Right lobe of liver (tissue), 6 donors: ENCODE data around the gene ZC2HC1B. TPM values are rescaled to one million over a fixed set of nuclear protein-coding genes. Genes with fewer than 3 reads are reported as not detected.
"Not testable (repeated sequence)": the region's sequence is repeated elsewhere in the genome, so short reads cannot be mapped to it uniquely, and the experiment has no call there.

Experiments used
- ATAC-seq, 4 donors: fragments of 200-7000 bp; cut with Tn5 transposase; one replicate each; pipeline ENCODE4 v1.9.1; 2020; ENCODE audit warnings: mild to moderate bottlenecking in 4 of 4, moderate library complexity in 4 of 4
- DNase-seq, 3 donors: peaks; one replicate each; pipeline ENCODE4 v3.0.0-alpha.2; 2020
- H3K27ac ChIP-seq, 3 donors: fragments of 200-600 bp; one replicate each; pipeline ENCODE4 v1.8.0; 2022
- H3K27me3 ChIP-seq, 2 donors: fragments of 200-600 bp; one replicate each; pipeline ENCODE4 v1.8.0; 2022
- H3K36me3 ChIP-seq, 4 donors: fragments of 200-600 bp; sonication (generic) in 1 of 4; one replicate each; pipeline versions ENCODE4 v1.5.1 to v1.8.0; 2017 to 2022; ENCODE audit warnings: control low read depth in 1 of 4
- H3K4me1 ChIP-seq, 4 donors: fragments of 200-600 bp; sonication (generic) in 1 of 4; one replicate each; pipeline versions ENCODE4 v1.5.1 to v1.8.0; 2017 to 2022; ENCODE audit warnings: control low read depth in 1 of 4
- H3K4me3 ChIP-seq, 3 donors: fragments of 200-600 bp; one replicate each; pipeline ENCODE4 v1.8.0; 2022
- H3K9me3 ChIP-seq, 4 donors: fragments of 200-600 bp; sonication (generic) in 1 of 4; one replicate each; pipeline versions ENCODE4 v1.5.1 to v1.8.0; 2017 to 2022; ENCODE audit warnings: control low read depth in 1 of 4
- POLR2A ChIP-seq: fragments of 450-650 bp; IDR thresholded peaks from one replicate; pipeline ENCODE4 v1.6.1; 2017; ENCODE audit warnings: antibody characterized with exemption, mild to moderate bottlenecking
- WGBS: methylation state at CpG from one replicate; pipeline ENCODE4 v1.1.6; 2018; ENCODE audit warnings: low coverage, low lambda C conversion rate; ENCODE audit not compliant: insufficient coverage; ENCODE audit errors: missing lambda C conversion rate; 5-methylcytosine and 5-hydroxymethylcytosine counted together
- intact Hi-C, 2 donors: fragments of 100-400 bp; cut with DNase I; formaldehyde crosslinking; loops; one replicate each; pipeline versions ENCODE4 v1.11.2 to v1.14.1; 2022
- total RNA-seq, 6 experiments: library from RNA; depleted of rRNA in 2 of 6; stranded (reverse); fragments of >200 nt in 2 of 6; fragmentation: NEBNext Ultra II Directional in 3 of 6; extraction: Animal tissue kit (Norgen Biotek cat#: 25700) in 3 of 6; gene quantifications; one replicate each; pipeline versions ENCODE4 v1.1.0 to v1.2.4, GENCODE V29; 2016 to 2023
- TF ChIP-seq, protein P1 (sequence below), 4 donors: fragments of 200-600 bp in 3 of 4; fragments of 450-650 bp in 1 of 4; IDR thresholded peaks; one replicate each; pipeline versions ENCODE4 v1.5.1 to v1.8.0; 2016 to 2022; ENCODE audit warnings: antibody characterized with exemption in 4 of 4, mild to moderate bottlenecking in 2 of 4
- donor health status: DM: no; HTN: yes; CAD: no.
- donor health status: DM: no; HTN: no; CAD: no.
- donor health status: DM: no; HTN: no; CAD: no.
- donor health status: DM: no; HTN: yes; CAD: no.
- donor health status: DM: no; HTN: yes; CAD: no.

The ZC2HC1B gene
- total RNA-seq, 6 experiments from 2014 or later, result not detected

DNA sequence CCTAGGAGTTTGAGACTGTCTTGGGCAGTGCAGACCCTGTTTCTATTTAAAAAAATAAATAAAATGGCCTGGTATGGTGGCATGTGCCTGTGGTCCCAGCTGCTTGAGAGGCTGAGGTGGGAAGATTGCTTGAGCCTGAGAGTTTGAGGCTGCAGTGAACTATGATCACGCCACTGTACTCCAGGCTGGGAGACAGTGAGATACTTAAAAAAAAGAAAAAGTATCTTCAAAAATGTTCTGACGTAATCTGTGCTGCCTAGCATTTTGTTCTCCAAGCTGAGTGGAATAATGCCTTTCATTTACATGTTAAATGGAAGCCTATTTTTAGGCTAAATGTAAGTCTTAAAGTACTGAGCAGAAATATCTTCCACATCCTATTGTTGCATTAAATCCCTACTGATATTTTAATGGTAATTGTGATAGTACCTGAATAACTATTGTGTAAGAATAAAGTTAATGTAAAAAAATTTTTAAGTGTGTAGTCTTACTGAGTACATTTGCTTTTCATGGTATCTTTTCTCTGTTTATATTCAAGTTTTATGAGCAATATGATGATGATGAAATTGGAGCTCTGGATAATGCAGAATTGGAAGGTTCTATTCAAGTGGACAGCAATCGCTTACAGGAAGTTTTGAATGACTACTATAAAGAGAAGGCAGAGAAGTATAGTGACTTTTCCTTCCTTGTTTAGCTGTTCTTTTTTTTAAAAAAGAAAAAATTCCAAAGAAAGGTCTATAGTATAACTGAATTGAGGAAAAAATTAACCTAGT is 4.2 kb upstream of the ZC2HC1B start:
- intact Hi-C loops, result no loop called here
- Histone ChIP-seq H3K27ac (no peak overlapping the region), H3K4me3 (no peak overlapping the region), H3K4me1 (no peaks in the 10 kb centered on the region), H3K36me3 (peaks cover 12 to 81% (median 46%) of the 10 kb centered on the region in 4 donors), H3K27me3 (no peaks in the 10 kb centered on the region), H3K9me3 (no peaks in the 10 kb centered on the region)
- no peak for ATAC-seq
- TF ChIP-seq, protein P1, sequence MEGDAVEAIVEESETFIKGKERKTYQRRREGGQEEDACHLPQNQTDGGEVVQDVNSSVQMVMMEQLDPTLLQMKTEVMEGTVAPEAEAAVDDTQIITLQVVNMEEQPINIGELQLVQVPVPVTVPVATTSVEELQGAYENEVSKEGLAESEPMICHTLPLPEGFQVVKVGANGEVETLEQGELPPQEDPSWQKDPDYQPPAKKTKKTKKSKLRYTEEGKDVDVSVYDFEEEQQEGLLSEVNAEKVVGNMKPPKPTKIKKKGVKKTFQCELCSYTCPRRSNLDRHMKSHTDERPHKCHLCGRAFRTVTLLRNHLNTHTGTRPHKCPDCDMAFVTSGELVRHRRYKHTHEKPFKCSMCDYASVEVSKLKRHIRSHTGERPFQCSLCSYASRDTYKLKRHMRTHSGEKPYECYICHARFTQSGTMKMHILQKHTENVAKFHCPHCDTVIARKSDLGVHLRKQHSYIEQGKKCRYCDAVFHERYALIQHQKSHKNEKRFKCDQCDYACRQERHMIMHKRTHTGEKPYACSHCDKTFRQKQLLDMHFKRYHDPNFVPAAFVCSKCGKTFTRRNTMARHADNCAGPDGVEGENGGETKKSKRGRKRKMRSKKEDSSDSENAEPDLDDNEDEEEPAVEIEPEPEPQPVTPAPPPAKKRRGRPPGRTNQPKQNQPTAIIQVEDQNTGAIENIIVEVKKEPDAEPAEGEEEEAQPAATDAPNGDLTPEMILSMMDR (IDR thresholded peaks at IDR 0.05), result no peak
- DNase-seq, result no peak
- WGBS, result 93% methylated on average over 3 of the region's 3 CpGs

DNA sequence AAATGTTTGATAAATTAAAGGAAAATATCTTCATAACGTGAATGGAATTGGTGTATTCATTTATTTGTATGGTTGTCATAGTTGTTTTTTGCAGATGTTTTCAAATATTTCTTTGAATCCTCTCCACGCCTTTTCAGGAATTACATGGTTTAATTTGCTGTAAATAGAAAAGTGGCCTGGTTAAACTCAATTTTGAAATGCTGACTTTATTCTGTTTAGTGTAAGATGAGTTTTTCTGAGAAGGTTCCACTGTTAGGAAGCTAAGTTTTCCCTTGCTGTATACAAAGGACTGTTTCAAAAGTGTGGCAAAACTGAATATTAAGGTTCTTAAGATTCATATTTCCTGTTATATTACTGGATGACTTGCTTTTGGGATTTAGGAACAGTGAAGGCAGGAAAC is 503 bp upstream of the ZC2HC1B start:
- Histone ChIP-seq H3K4me1 (no peaks in the 10 kb centered on the region), H3K9me3 (no peaks in the 10 kb centered on the region), H3K27me3 (no peaks in the 10 kb centered on the region), H3K27ac (no peak overlapping the region), H3K4me3 (no peak overlapping the region), H3K36me3 (peaks cover 8 to 53% (median 29%) of the 10 kb centered on the region in 4 donors)
- intact Hi-C loops, result no loop called here
- no peak for DNase-seq
- ATAC-seq, result no peak
- TF ChIP-seq, protein P1 (IDR thresholded peaks at IDR 0.05), result no peak
- no peak for TF ChIP-seq POLR2A
- whole genome bisulfite sequencing, result 82% methylated on average over 2 of the region's 2 CpGs

DNA sequence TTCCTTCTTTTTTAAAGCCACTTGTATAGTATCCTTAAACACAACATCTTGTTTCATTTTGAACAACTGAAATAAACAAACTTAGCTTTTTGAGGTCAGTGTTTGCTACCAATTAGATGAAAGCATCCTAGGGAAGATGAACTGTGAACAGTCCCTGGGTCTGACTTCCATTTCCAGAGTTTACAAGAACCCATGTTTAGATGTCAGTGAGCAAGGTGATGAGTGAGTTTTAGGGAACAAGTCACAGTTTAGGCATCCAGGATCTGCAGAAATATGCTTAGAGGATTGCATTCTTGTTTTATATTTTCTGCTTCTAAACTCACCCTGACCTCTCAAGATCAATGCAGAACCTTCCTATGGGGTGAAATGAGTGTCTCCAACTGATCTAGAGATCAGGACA is 3.0 kb downstream of the ZC2HC1B start:
- peaks cover 0 to 20% (median 10%) of the 10 kb centered on the region in 4 donors for H3K36me3 ChIP-seq
- no peak for TF ChIP-seq POLR2A
- TF ChIP-seq, protein P1 (IDR thresholded peaks at IDR 0.05), result no peak
- no peaks in the 10 kb centered on the region for H3K4me1 ChIP-seq
- DNase-seq, result no peak
- ATAC-seq, result no peak
- H3K27me3 ChIP-seq, result no peaks in the 10 kb centered on the region
- H3K4me3 ChIP-seq, result no peak overlapping the region
- no peak overlapping the region for H3K27ac ChIP-seq
- intact Hi-C loops, result no loop called here
- no peaks in the 10 kb centered on the region for H3K9me3 ChIP-seq

DNA sequence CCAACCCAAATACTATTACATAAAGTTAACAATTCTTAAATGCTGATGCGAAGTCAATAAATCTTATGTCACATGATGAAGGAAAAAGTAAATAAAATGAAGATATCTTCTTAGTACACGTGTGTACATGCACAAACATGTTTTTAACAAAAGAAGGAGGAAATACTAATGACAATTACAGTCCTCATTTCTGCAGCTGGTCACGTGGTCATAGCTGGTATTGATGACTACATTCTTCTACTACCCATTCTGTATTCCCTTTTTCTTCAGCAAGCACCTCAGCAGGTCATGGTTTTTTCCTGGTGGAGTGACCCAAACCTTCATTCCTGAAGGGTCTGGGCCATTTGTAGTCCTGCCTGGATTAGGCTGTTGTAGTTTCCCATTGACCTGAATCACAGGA is 4.5 kb downstream of the ZC2HC1B start:
- ATAC-seq, intact Hi-C loops, H3K4me3 ChIP-seq, H3K9me3 ChIP-seq, H3K4me1 ChIP-seq, H3K27me3 ChIP-seq, H3K36me3 ChIP-seq, DNase-seq, H3K27ac ChIP-seq: not testable (repeated sequence)
- WGBS, result 83% methylated on average over 3 of the region's 3 CpGs

DNA sequence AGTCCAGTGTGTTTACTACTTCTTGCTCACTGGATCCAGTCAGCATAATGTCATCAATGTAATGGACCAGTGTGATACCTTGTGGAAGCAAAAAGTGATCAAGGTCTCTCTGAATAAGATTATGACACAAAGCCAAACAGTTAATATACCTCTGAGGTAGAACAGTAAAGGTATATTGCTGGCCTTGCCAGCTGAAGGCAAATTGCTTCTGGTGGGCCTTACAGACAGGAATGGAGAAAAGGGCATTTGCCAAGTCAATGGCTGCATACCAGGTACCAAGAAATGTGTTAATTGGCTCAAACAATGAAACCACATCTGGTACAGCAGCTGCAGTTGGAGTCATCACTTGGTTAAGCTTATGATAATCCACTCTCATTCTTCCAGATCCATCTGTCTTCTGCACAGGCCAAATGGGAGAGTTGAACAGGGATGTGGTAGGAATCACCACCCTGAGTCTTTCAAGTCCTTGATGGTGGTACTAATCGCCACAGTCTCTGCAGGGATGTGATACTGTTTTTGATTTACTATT is 7.0 kb downstream of the ZC2HC1B start:
- H3K4me3 ChIP-seq, ATAC-seq, H3K36me3 ChIP-seq, H3K27me3 ChIP-seq, H3K9me3 ChIP-seq, intact Hi-C loops, H3K4me1 ChIP-seq, H3K27ac ChIP-seq, DNase-seq: not testable (repeated sequence)
- WGBS, result 50% methylated on average over 1 of the region's 1 CpG
